GM12864 (cell line): Measurements from ENCODE around the gene ERC2.

Experiments
- DNase-seq: peaks from one replicate; pipeline ENCODE4 v3.0.0-alpha.2; 2011; ENCODE audit warnings: low read depth
- H3K4me3 ChIP-seq: 2 replicates; pipeline ENCODE4 v1.5.1; 2011; ENCODE audit warnings: mild to moderate bottlenecking, low read depth, low read length, control low read depth
- CTCF ChIP-seq: IDR thresholded peaks from 2 replicates; pipeline ENCODE4 v1.5.1; 2011; ENCODE audit warnings: low read depth, mild to moderate bottlenecking, moderate library complexity, low read length, control low read depth, inconsistent platforms; ENCODE audit errors: missing control alignments

Gene ERC2

DNA sequence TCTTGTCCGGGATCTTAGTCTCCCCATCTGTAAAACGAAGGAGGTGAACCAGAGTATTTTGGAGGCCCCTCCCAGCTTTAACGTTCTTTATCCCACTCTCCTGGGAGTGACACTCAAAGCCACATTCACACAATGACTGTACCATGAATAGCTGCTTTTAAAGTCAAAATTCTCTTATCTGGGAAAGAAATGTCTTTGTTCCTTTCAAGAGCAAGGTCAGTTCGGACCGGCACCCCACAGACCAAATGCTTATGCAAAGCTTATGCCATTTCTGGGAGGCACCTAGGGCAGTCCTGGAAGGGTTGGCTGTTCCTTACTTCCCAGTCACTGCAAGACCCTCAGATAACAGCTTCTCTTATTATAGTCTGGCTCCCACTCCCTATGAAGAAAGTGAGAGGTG, 927.7 kb downstream of the ERC2 start:
- no peak for TF ChIP-seq CTCF
- DNase-seq: no peak
- no peak overlapping the region for H3K4me3 ChIP-seq

DNA sequence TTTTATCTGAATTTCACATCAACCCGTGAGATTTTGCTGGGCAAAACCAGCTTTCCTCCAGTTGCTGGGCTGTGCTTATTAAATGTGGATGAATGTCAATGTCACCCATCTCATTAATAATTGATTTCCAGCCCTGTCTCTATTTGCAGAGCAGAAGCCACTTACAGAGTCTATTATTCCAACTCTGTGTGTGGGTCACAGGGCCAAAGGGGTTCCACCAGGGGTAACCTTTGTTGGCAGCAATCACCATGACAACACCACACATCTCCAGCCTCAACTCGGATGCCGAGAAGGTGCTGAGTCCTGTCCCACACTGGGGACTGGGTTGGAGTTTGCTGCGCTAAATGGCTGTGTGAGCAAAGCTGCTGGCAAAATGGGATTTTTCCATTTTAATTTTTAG, 930.1 kb downstream of the ERC2 start:
- TF ChIP-seq CTCF: no peak
- no peak overlapping the region for H3K4me3 ChIP-seq
- no peak for DNase-seq

GRCh38 chr3:55537563-55537962, 930.7 kb downstream of the ERC2 start:
- TF ChIP-seq CTCF: no peak
- DNase-seq: no peak
- H3K4me3 ChIP-seq: no peak overlapping the region

DNA sequence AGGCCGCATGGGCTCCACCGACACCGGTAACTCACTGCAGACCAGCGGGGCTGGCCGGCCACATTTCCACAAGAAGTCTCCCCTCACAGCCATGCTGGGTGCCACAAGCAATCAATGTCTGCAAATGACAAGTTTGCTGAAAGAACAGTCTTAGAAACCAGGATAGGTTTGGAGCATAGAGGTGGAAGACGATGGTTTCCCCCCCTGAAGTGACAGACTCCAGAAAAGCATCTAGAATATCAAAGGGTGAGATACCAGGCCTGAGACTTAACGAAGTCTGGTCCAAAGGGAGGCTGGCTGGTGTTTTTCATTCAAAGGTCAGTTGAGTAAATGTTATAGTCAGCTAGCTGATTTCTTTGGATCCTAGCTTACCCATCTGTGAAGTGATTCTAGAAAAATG, 931.1 kb downstream of the ERC2 start:
- TF ChIP-seq CTCF: no peak
- no peak overlapping the region for H3K4me3 ChIP-seq
- DNase-seq: no peak

DNA sequence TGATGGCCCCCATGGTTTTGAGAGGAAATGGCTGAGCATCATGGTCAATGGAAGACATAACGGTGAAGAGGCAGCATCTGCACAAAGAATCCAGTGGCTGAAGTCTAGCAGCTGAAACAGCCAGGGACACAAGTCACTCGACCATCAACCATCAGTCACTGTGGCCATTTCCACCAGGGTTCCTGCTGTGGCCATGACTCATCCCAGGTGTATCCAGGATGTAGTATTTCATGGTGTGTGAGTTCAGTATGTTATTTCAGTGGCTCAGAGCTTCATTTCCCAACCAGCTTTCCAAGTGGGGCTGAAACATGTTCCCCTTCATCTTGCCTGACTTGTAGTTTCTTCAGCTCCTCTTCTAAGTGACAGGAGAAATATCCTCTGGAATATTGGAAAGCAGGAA, 933.4 kb downstream of the ERC2 start:
- DNase-seq: no peak
- TF ChIP-seq CTCF: no peak
- no peak overlapping the region for H3K4me3 ChIP-seq

DNA sequence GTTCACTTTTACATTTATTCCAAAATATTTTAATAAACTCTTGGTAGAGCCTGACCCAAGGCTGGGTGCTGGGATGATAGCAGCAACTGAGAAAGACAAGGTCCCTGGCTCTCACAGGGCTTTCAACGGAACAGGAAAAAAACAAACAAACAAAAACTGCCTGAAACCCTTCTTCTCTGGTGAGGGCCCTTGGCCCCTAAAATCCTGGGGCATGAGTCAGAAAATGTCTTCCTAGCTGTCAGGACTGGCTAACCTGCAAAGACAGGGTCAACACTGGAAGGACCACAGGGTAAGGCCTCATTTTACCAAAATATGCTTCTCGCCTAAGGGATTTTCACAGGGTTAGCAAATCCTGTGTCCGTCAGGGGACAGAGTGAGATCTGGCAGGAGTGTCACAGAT, 935.5 kb downstream of the ERC2 start:
- no peak for DNase-seq
- no peak overlapping the region for H3K4me3 ChIP-seq
- TF ChIP-seq CTCF: no peak

DNA sequence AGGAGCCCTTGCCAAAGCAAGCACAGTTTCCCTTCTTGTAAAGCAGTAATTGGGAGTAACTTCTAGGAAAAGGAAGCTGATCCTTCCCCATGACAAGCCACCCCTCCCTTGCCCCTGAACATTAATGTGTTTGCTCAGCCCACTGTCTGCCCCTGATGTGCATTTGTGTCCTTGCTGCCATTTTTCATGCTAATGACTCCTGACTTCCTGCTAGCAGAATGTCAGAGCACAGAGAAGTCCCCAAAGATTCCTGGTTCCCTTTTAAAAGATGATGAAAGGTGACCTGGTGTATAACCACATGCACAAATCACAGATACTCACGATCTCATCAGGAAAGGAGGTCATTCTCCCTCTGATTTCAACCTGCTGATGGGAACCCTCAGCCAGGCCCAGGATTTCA, 936.9 kb downstream of the ERC2 start:
- TF ChIP-seq CTCF: no peak
- DNase-seq: no peak
- no peak overlapping the region for H3K4me3 ChIP-seq
